Measurements from ENCODE around the gene ADK. TPM values are rescaled to one million over a fixed set of nuclear protein-coding genes. Genes with fewer than 3 reads are reported as not detected.

ADK gene
- total RNA-seq, 1 donor from 2014 or later = 64.5 TPM

- no peak for DNase-seq (ENCODE audit: low spot score)
- no peaks in the 10 kb centered on the region for H3K9me3 Mint-ChIP-seq
- intact Hi-C loops (cut with micrococcal nuclease) = loop anchor here (10.0 kb wide), 1 partner anchor 561 kb away; the partner anchor contains the start of gene KAT6B
- no peak overlapping the region for H3K27ac Mint-ChIP-seq
- no peak overlapping the region for H3K4me3 Mint-ChIP-seq (ENCODE audit: low read depth)
- H3K4me1 Mint-ChIP-seq (ENCODE audit: low read depth) = peaks cover 13% of the 10 kb centered on the region
- H3K27me3 Mint-ChIP-seq (ENCODE audit: low read depth) = no peaks in the 10 kb centered on the region
- H3K36me3 Mint-ChIP-seq (ENCODE audit: low read depth) = peaks cover 5% of the 10 kb centered on the region
These were observed 113.0 kb downstream of the ADK start for GRCh38 chr10:74263996-74264395.

- Mint-ChIP-seq H3K4me3 (ENCODE audit: low read depth) (no peak overlapping the region), H3K9me3 (no peaks in the 10 kb centered on the region), H3K27ac (no peak overlapping the region), H3K36me3 (ENCODE audit: low read depth) (no peaks in the 10 kb centered on the region), H3K4me1 (ENCODE audit: low read depth) (no peaks in the 10 kb centered on the region), H3K27me3 (ENCODE audit: low read depth) (no peaks in the 10 kb centered on the region)
- intact Hi-C loops (cut with micrococcal nuclease) = no loop called here
- DNase-seq (ENCODE audit: low spot score) = no peak
These were observed 121.3 kb downstream of the ADK start for GRCh38 chr10:74272288-74272687.

GRCh38 chr10:74275755-74276290 is 124.8 kb downstream of the ADK start:
- H3K27me3 Mint-ChIP-seq (ENCODE audit: low read depth) = no peaks in the 10 kb centered on the region
- H3K4me3 Mint-ChIP-seq (ENCODE audit: low read depth) = no peak overlapping the region
- intact Hi-C loops (cut with micrococcal nuclease) = no loop called here

GRCh38 chr10:74276416-74276815 is 125.4 kb downstream of the ADK start:
- Mint-ChIP-seq H3K4me1 (ENCODE audit: low read depth) (peaks cover 4% of the 10 kb centered on the region), H3K36me3 (ENCODE audit: low read depth) (peaks cover 10% of the 10 kb centered on the region), H3K4me3 (ENCODE audit: low read depth) (no peak overlapping the region), H3K9me3 (no peaks in the 10 kb centered on the region), H3K27me3 (ENCODE audit: low read depth) (no peaks in the 10 kb centered on the region), H3K27ac (no peak overlapping the region)
- intact Hi-C loops (cut with micrococcal nuclease) = no loop called here
- no peak for DNase-seq (ENCODE audit: low spot score)

More at GRCh38 chr10:74275755-74276290, 124.8 kb downstream of the ADK start:
- no peak for DNase-seq (ENCODE audit: low spot score)
- Mint-ChIP-seq H3K27ac (no peak overlapping the region), H3K36me3 (ENCODE audit: low read depth) (peaks cover 5% of the 10 kb centered on the region), H3K9me3 (no peaks in the 10 kb centered on the region), H3K4me1 (ENCODE audit: low read depth) (peaks cover 4% of the 10 kb centered on the region)

- Mint-ChIP-seq H3K9me3 (peaks cover 24% of the 10 kb centered on the region), H3K36me3 (ENCODE audit: low read depth) (peaks cover 36% of the 10 kb centered on the region), H3K27ac (no peak overlapping the region), H3K4me1 (ENCODE audit: low read depth) (peaks cover 13% of the 10 kb centered on the region), H3K27me3 (ENCODE audit: low read depth) (no peaks in the 10 kb centered on the region), H3K4me3 (ENCODE audit: low read depth) (no peak overlapping the region)
- intact Hi-C loops (cut with micrococcal nuclease) = loop anchor here (10.0 kb wide), 1 partner anchor 83 kb away; no protein-coding TSS in a partner anchor
- DNase-seq (ENCODE audit: low spot score) = no peak
These were observed 131.3 kb downstream of the ADK start for GRCh38 chr10:74282151-74282847.

GRCh38 chr10:74282848-74283210 is 131.8 kb downstream of the ADK start:
- peaks cover 24% of the 10 kb centered on the region for H3K9me3 Mint-ChIP-seq
- peaks cover 13% of the 10 kb centered on the region for H3K4me1 Mint-ChIP-seq (ENCODE audit: low read depth)
- intact Hi-C loops (cut with micrococcal nuclease) = loop anchor here (10.0 kb wide), 1 partner anchor 82 kb away; no protein-coding TSS in a partner anchor
- no peaks in the 10 kb centered on the region for H3K27me3 Mint-ChIP-seq (ENCODE audit: low read depth)
- H3K4me3 Mint-ChIP-seq (ENCODE audit: low read depth) = no peak overlapping the region
- no peak for DNase-seq (ENCODE audit: low spot score)
- peaks cover 36% of the 10 kb centered on the region for H3K36me3 Mint-ChIP-seq (ENCODE audit: low read depth)
- peak overlapping the region; percentile 34 for H3K27ac Mint-ChIP-seq

GRCh38 chr10:74289188-74289587 is 138.2 kb downstream of the ADK start:
- DNase-seq (ENCODE audit: low spot score) = no peak
- Mint-ChIP-seq H3K9me3 (peaks cover 14% of the 10 kb centered on the region), H3K36me3 (ENCODE audit: low read depth) (peaks cover 21% of the 10 kb centered on the region), H3K27ac (no peak overlapping the region), H3K4me1 (ENCODE audit: low read depth) (peaks cover 14% of the 10 kb centered on the region), H3K27me3 (ENCODE audit: low read depth) (no peaks in the 10 kb centered on the region), H3K4me3 (ENCODE audit: low read depth) (no peak overlapping the region)
- intact Hi-C loops (cut with micrococcal nuclease) = loop anchor here (10.0 kb wide), 1 partner anchor 76 kb away; no protein-coding TSS in a partner anchor

GRCh38 chr10:74289951-74290350 is 138.9 kb downstream of the ADK start:
- peak overlapping the region; percentile 39 for H3K27ac Mint-ChIP-seq

GRCh38 chr10:74290708-74291107 is 139.7 kb downstream of the ADK start:
- Mint-ChIP-seq H3K4me1 (ENCODE audit: low read depth) (peaks cover 14% of the 10 kb centered on the region), H3K36me3 (ENCODE audit: low read depth) (peaks cover 10% of the 10 kb centered on the region), H3K27me3 (ENCODE audit: low read depth) (no peaks in the 10 kb centered on the region), H3K27ac (no peak overlapping the region), H3K4me3 (ENCODE audit: low read depth) (no peak overlapping the region), H3K9me3 (no peaks in the 10 kb centered on the region)
- no peak for DNase-seq (ENCODE audit: low spot score)
- intact Hi-C loops (cut with micrococcal nuclease) = no loop called here

More at GRCh38 chr10:74289951-74290350, 138.9 kb downstream of the ADK start:
- intact Hi-C loops (cut with micrococcal nuclease) = loop anchor here (10.0 kb wide), 1 partner anchor 75 kb away; no protein-coding TSS in a partner anchor
- Mint-ChIP-seq H3K4me1 (ENCODE audit: low read depth) (peaks cover 14% of the 10 kb centered on the region), H3K9me3 (peaks cover 7% of the 10 kb centered on the region), H3K27me3 (ENCODE audit: low read depth) (no peaks in the 10 kb centered on the region), H3K36me3 (ENCODE audit: low read depth) (peaks cover 14% of the 10 kb centered on the region), H3K4me3 (ENCODE audit: low read depth) (peak overlapping the region; percentile 13)
- no peak for DNase-seq (ENCODE audit: low spot score)

GRCh38 chr10:74292871-74293427 is 141.9 kb downstream of the ADK start:
- peaks cover 10% of the 10 kb centered on the region for H3K36me3 Mint-ChIP-seq (ENCODE audit: low read depth)
- intact Hi-C loops (cut with micrococcal nuclease) = no loop called here
- H3K27me3 Mint-ChIP-seq (ENCODE audit: low read depth) = no peaks in the 10 kb centered on the region
- no peak overlapping the region for H3K27ac Mint-ChIP-seq
- no peak for DNase-seq (ENCODE audit: low spot score)
- no peaks in the 10 kb centered on the region for H3K9me3 Mint-ChIP-seq
- H3K4me1 Mint-ChIP-seq (ENCODE audit: low read depth) = peaks cover 14% of the 10 kb centered on the region
- H3K4me3 Mint-ChIP-seq (ENCODE audit: low read depth) = no peak overlapping the region

- Mint-ChIP-seq H3K27ac (no peak overlapping the region), H3K4me3 (ENCODE audit: low read depth) (no peak overlapping the region), H3K9me3 (no peaks in the 10 kb centered on the region), H3K4me1 (ENCODE audit: low read depth) (peaks cover 14% of the 10 kb centered on the region), H3K36me3 (ENCODE audit: low read depth) (peaks cover 10% of the 10 kb centered on the region), H3K27me3 (ENCODE audit: low read depth) (no peaks in the 10 kb centered on the region)
- DNase-seq (ENCODE audit: low spot score) = no peak
- intact Hi-C loops (cut with micrococcal nuclease) = no loop called here
These were observed 142.8 kb downstream of the ADK start for GRCh38 chr10:74293686-74294371.

- no peak for DNase-seq (ENCODE audit: low spot score)
- no peaks in the 10 kb centered on the region for H3K9me3 Mint-ChIP-seq
- H3K4me1 Mint-ChIP-seq (ENCODE audit: low read depth) = peaks cover 4% of the 10 kb centered on the region
- H3K36me3 Mint-ChIP-seq (ENCODE audit: low read depth) = peaks cover 4% of the 10 kb centered on the region
- no peak overlapping the region for H3K4me3 Mint-ChIP-seq (ENCODE audit: low read depth)
- no peaks in the 10 kb centered on the region for H3K27me3 Mint-ChIP-seq (ENCODE audit: low read depth)
- H3K27ac Mint-ChIP-seq = no peak overlapping the region
- intact Hi-C loops (cut with micrococcal nuclease) = no loop called here
These were observed 146.5 kb downstream of the ADK start for GRCh38 chr10:74297389-74298080.

All from activated T-helper 2 cell treated with anti-CD3 and anti-CD28 coated beads, Interferon-gamma antibody, Interleukin-2, Interleukin-4, amounts not matched to agents 10 μg/mL and 5 μg/mL and 100 μg/mL, durations not matched to agents 14 hours and 24 hours and 36 hours (primary cell).